ENCODE results near the gene MTARC1.
A peak's percentile ranks its signal among the peaks of the same experiment; 100 is the strongest.

Gene MTARC1

DNA sequence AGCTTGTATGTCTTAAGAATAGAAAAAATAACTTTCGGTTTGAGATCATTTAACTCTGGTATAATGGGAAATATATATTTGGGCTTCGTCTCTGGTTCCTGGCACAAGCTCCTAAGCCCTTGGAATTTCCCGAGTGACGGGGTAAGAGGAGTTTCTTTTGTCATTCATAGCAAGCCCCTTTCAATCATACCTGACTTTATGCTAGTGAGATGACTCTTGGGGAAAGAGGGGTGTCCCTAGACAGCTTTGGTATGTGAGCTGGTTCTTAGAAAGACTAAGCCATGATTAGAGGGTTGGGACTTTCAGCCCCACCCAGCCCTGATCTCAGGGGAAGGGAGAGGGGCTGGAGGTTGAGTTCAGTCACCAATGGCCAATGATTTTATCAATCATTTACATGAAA is 13.9 kb upstream of the MTARC1 start:
- FAIRE-seq: no peak

DNA sequence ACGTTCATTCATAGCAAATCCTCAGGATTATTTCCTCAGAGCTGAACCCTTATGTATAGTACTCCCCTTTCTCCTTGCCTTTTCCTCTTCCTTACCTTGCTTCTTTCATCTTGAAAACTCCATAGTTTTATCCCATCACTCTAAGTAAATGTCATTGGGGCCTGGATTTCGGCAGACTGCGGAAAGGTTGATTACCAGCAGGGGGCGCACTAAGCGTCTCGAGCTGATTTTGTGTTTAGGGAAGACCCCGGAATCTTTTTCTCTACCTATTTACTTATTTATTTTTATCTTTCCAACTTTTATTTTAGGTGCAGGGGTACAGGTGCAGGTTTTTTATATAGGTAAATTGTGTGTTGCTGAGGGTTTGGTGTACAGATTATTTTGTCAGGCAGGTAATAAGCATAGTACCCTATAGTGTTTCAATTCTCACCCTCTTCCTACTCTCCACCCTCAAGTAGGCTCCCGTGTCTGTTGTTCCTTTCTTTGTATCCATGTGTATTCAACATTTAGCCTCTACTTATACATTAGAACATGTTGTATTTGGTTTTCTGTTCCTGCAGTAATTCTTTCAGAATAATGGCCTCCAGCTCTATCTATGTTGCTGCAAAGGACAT is 11.4 kb upstream of the MTARC1 start:
- peak; percentile 51 for FAIRE-seq

DNA sequence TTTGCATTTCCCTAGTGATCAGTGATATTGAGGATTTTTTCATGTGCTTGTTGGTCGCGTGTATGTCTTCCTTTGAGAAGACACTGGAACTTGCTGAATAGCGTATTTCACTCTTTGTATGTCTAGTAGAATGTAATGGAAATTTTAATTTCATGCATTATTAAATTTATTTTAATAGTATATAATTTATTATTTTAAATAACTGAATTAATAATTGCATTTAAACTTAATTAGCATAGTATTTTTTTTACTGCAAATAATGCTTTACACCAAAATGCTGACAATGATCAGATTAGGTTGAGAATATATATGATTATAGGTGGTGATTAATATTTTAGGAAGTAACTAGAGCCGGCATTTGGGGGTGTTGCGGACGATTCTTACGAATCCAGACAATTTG is 10.5 kb upstream of the MTARC1 start:
- FAIRE-seq: peak; percentile 37

DNA sequence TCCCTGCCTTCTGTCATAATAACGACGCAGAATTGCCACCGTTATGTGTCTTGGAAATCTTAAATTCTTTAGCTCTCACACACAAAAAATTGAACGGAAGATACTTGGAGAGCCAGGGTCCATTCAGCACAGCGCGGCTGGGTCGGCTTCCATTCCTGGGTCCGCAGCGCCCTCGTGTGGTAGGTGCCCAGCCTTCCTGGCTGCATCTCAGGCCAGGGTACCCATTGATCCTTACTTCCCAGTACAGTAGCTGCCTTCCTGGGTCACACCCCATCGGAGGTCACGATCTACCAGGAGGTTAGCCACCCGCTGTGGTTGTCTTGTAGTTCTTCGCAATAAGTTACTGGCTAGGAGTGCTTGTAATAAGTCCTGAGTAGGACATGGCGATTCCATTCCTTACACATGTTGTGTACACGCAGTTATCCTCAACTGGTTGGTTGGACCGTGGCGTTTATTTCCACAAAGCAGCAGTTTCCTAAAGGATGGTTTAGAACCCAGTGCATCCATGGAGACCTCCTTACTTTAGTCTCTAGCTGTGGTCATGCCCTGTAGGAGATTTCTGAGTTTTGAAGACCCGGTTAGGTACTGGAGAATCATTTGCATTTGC is 9.9 kb upstream of the MTARC1 start:
- peak; percentile 62 for FAIRE-seq

DNA sequence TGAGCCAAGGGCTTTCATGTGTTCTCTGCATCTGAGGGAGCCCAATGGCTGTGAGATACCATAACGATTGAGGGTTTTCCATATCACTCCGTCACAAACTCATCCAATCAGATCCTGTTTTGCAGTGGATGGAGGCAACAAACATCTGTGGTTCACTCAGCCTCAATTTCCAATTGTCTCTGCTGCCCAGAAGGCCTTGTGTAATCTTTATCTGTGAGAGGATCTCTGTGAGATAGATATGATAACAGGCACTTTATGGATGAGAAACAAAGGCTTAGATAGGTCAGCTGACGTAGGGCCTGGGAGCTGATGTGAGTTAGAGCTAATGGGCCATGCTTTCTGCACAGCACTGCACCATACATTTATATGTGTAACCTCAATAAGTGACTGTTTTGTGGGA is 3.3 kb upstream of the MTARC1 start:
- FAIRE-seq: no peak

DNA sequence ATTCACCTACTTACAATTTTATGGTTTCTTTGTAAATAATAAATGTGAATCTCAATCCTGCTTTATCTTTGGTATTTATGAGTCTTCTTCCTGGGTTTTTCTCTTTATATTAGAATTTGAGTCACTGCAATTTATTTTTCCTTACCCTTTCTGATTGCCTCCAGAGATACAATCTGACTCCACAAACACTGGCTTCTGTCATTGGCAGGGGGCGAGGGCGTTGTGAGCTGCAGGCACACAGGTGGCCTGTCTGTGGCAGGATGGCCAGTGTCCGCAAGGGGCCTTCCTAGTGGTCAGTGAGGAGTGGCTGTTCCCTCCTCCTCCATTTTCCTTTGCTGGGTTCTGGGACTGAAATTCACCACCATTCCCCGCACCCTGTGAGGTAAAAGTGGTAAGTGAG is 2.0 kb upstream of the MTARC1 start:
- FAIRE-seq: no peak

DNA sequence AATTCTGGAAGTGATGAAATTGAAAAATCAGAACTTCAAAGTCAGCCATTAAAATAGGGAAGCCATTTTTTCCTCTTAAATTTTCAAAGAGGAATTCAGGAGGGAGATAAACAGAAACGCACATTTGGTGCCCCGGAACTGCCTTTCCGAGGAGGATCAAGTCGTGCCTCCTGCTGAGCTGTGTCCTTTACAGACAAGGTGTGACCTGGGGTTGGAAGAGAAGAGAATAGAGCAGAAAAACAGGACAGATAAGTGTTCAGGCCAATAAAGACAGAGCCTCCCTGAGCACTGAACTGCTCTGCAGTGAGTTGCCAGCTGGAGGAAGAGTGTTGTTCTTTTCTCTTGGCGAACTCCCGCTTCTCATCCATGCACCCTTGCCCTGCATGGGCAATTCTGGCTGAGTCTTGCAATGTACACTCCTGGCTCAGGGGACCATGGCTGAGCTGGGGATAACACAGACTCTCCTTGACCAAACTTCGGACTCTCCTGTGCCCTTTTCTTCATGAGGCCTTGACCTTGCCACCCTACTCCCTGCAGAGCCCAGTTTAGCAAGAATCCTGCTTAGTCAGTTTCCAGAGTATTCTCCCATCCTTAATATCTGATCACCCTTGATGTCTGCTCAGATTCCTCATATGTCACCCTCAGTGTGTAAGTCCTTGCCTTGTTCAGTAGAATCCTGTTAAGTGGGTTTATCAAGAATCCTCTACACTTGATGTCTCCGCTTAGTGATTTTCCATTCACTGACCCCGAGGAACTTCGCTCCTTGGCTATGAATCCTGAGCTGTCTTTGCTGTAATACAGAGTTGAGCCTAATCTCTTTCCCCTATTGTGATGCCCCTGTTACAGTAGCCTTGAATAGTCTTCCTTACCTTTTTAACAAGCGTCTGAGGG is 1.3 kb upstream of the MTARC1 start:
- FAIRE-seq: no peak

DNA sequence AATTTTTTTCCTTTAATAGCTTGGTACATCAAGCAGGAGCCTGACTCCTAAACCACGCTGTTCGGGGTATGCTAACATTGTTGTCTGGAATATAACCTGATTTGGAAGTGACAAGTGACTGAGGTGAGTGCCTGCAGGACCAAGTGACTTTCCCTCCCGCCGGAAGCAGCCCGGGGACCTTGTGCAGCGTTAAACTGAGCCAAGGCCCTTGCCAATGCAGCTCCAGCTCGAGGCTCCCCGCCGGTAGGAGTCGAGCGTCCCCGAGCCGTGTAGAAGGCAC is 716 bp upstream of the MTARC1 start:
- FAIRE-seq: no peak

DNA sequence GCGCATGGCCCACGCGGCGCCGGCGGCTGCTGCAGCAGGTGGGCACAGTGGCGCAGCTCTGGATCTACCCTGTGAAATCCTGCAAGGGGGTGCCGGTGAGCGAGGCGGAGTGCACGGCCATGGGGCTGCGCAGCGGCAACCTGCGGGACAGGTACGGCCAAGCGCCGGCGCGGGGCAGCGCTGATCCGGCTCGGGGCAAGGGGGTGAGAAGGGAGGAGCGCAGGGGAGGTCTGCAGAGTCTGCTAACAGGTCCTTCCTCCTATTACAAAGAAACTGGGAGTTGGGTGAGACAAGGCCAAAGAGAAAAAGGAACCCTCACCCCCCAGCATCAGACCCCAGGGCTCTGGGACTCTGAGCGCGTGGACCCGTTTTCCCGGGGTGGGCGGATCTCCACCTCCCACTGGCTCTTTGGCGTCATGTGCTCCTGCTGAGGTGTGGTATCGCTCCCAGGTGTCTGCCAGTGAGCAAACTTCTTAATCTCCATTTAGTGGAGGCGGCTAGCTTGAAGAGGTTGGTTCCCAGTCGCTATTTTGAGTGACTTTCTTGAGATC is 431 bp downstream of the MTARC1 start:
- no peak for FAIRE-seq

DNA sequence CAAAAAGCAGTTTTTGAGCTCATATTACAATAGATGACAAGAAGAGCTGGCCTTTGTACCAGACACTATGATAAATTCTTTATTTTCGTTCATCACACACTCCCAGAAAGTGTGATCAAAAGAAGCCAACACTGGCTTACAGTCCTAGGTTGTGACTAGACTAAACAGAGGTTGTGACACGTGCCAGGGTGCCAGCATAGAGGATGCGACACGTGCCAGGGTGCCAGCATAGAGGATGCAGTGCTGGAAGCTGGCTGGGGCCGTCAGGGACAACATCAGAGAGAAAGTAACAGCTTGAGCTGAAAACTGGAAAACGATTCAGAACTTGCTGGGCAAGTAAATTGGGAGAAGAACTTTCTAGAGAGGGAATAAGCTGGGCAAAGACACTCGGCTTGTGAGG is 2.2 kb downstream of the MTARC1 start:
- FAIRE-seq: no peak

DNA sequence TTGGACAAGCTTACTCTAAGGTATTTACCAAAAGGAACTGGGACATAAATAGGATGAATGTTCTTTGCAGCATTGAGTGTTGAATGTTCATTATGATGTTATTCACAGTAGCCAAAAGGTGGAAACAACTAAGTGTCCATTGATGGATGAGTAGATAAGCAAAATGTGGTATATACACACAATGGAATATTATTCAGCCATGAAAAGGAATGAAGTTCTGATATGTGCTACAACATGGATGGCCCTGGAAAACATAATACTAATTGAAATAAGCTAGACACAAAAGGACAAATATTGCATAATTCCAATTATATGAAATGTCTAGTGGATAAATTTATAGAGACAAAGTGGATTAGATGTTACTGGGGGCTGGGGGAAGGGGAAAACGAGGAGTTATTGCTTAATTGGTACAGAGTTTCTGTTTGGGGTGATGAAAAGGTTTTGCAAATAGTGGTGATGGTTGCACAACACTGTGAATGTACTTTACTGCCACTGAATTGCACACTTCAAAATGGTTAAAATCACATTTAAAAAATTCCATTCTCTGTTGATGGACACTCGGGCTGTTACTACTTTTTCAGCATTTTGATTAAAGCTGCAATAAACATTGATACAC is 2.9 kb downstream of the MTARC1 start:
- FAIRE-seq: no peak

DNA sequence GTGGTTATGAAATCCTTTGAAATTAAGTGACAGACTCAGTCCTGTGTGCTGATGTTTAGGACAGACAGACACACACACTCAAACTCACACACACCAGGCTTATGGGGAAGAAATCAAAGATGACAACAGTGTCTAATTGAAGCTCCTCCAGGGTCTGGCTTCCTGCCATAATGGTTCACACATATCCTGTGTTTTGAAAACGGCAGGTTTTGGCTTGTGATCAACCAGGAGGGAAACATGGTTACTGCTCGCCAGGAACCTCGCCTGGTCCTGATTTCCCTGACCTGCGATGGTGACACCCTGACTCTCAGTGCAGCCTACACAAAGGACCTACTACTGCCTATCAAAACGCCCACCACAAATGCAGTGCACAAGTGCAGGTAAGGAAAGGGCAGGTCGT is 4.6 kb downstream of the MTARC1 start:
- FAIRE-seq: no peak

DNA sequence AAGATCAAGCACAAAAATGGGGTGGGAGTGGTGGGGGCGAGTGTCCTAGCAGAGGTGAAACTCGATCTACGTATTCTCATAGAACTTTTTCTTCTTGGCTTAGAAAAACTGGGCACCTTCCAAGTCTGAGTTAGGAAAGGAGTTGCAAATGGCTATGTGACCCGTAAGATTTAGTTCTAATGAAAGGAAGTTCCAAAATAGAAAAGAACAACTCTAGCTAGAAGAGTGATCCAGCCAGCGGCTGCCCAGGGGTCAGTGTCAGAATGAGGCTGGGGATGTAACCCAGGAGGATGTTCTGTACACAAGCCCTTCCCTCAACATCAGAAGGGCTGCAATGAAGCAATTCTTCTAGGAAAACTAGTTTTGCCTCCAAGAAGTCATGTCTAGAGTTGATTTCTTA is 5.2 kb downstream of the MTARC1 start:
- no peak for FAIRE-seq

DNA sequence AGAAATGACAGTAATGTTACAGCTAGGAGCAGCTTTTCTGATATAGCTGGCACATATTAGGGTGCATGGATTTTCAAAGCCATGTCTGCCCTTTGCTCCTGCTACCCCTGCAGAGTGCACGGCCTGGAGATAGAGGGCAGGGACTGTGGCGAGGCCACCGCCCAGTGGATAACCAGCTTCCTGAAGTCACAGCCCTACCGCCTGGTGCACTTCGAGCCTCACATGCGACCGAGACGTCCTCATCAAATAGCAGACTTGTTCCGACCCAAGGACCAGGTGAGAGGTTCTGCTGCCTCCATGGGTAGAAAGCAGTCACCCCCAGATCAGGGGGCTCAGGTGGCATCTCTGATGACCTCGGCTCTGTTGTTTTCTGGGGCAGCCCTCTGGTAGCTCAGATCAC is 9.8 kb downstream of the MTARC1 start:
- FAIRE-seq: no peak

DNA sequence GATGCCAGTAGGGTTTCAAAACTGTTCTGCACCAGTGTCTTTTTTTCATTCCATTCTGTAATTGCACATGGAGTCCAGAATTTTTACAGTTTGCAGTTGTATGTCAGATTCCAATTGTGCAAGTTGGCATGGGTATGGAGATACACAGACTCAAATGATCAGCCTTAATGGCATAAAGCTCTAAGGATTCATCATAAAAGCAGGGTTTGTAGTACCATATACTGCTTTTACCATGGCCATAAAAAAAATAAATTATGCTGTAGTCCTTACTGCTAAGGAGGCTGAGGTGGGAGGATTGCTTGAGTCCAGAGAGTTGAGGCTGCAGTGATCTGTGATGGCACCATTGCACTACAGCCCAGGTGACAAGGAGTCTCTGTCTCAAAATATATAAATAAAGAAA is 10.3 kb downstream of the MTARC1 start:
- FAIRE-seq: no peak

DNA sequence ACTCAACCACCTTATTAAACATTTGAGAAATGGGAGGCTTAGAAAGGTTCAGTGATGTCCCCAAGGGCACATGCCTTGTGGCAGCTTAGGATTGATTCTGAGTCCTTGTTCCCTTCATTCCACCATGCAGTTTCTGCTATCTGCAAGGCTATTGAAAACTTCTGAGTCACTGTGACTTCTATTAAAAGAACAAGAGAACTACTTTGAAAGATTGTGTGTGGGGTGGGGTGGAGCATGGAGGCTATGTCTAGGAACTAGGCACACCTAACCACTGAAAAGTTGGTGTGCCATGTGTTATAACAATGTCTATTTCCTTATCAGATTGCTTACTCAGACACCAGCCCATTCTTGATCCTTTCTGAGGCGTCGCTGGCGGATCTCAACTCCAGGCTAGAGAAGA is 10.8 kb downstream of the MTARC1 start:
- no peak for FAIRE-seq

DNA sequence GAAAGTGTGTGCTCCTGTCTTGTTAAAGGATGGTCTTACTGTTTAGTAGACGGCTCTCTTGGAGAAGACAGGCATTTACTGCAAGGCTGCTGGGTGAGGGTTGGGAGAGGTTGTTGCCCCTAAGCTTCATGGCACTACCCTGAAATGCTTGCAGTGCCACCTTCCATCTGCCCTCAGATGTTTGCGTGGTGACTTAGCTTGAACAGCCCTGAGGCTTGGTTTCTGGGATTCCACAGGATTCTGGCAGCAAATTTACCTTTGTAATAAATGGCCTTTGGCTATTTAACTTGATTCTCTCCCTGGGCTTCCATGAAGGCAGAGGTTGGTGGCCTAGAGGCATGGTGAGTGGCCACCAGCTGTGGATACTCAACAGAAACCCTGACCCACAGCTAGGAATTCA is 11.6 kb downstream of the MTARC1 start:
- no peak for FAIRE-seq

DNA sequence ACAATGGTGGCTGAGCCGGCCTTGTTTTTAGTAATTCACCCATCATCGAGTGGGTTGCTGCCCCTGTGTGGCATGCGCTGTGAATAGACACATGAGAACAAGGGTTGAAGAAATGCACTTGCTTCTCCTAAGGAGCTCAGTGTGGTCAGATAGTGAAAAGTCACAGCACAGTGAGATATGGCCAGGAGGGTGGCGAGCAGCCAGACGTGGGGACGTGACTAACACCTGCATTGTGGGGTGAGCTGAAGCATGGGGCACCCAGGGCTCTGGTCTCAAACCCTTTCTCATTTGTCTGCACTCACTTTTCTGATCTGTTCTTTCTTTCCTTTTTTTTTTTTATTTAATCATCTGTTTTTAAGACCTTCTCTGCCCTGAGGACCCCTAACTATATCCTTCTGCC is 13.5 kb downstream of the MTARC1 start:
- FAIRE-seq: no peak

DNA sequence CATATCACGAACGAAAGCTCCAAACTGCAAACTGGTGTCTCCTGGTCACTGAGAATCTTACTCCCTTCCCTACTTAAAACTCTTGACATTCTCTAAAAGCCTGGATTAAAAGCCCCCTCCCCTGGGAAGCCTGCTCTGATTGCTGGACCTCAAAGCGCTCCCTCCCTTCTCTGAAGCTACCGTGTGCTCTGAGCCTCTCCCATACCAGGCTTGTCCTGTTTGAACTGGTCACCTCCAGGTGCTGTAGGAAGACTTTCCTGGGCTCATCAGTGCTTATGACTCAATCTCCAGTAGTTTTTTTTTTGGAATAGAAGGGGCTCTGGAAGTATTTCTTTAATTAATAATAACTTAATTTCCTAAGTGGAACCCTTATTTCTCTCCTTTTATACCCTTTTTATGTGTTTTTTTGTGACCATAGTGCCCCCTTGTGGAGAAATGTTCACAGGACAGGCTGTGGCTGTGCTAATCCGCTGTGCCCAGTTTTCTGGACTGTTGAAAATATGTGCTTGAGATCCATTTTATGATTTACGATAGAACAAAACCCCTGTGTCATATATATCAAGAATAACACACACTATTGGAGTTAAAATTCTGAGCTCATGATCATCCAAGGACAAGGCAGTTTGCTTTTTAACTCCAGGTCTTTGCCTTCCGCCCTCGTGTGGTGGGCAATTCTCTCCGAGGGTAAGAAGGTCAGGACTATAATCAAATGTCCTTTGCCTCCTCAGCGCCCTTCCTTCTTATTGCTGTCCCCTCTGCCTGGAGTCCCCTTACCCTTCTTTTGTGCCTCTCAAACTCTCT is 16.9 kb downstream of the MTARC1 start:
- FAIRE-seq: peak; percentile 94

DNA sequence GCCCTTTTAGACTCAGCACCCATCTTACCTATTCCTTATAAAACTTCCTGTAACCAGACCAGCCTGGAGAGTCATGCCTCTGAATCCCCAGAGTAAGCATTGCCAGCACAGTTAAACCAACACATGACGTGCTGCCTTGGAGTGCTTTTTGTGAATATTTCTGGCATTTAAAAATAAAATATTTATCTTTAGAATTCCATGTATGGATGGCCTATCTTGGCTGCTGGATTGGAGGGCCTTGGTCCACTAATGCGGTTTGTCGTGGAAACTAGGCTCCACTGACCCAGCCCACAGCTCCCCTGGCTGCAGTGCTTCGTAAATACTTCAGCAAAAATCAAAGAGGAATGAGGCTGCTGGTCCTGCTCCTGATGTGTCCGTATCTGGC is 17.5 kb downstream of the MTARC1 start:
- FAIRE-seq: no peak

DNA sequence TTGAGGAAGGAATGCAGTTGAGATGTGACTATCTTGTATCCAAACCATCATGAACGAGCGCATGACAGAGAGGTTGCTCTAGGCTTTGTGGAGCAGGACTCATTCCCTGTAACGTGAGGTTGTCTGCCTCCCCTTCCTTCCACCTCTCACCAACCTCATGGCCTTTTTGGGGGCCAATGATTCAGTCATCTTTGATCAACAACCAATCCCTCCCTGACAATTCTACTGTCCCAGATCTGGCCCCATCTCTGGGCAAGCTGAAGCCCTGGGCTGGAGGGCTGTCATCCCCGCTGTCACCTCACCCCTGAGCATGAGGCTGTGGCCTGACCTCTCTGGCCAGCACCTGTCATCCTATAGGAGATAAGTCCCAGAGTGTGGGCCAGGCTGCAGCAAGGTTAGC is 19.7 kb downstream of the MTARC1 start:
- FAIRE-seq: no peak

DNA sequence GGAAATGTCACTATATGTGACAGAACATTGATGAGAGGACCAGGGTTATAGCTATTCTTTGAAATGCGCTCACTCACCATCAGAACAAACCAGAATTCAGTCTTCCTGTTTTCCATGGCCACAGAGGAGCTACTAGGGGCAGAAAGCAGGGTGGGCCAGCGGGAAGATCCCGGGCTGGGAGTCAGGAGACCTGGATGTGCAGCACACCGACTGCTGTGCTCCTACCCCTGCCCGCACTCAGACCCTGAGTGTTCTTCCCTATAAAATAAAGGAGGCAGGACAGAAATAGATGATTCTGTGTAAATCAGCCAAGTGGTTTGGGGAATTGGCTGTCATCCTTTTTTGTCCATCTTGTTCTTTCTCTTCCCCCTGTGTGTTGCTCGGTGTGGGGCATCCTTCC is 21.0 kb downstream of the MTARC1 start:
- no peak for FAIRE-seq

Data from TTC549 (cell line).